Measurements from ENCODE around the gene BANF2. TPM values are rescaled to one million over a fixed set of nuclear protein-coding genes. Genes with fewer than 3 reads are reported as not detected.

BANF2 gene
- total and polyA plus RNA-seq, 10 of the 15 experiments (the other 5 are each of a cell fraction or from before 2014, with no cell fraction given): not detected

DNA sequence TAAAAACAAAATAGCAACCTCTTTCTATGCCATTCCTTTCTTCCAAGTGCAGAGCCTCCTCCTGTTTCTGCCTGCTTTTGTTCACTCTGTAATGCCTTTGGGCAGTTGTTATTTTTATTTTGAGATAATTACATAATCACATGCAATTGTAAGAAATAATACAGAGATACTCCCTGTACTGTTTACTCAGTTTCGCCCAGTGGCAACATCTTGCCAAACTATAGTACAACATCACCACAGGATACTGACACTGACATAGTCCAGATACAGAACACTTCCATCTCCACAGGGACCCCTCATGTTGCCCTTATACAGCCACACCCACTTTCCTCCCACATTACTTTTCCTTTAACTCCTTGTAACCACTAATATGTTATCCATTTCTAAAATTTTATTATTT is 59.7 kb downstream of the BANF2 start:
- H4K20me1 ChIP-seq (ENCODE audit: control insufficient read depth, insufficient read depth): no peaks in the 10 kb centered on the region
- no peak overlapping the region for H3K4me2 ChIP-seq (ENCODE audit: control insufficient read depth, insufficient read depth)
- in situ Hi-C loops (cut with MboI) (no loop called here), intact Hi-C loops (cut with micrococcal nuclease; ENCODE audit: unreplicated experiment) (no loop called here)
- SMC1A ChIA-PET (ENCODE audit: uncharacterized antibody, unreplicated experiment): no interaction called here
- 0 out of 4 replicates have a peak, but pooled peaks cover 0 to 2% of the 10 kb centered on the region in 2 experiments for H3K27me3 ChIP-seq (replicated peaks in 1 of 2; ENCODE audit: control insufficient read depth in 2 of 2, insufficient read depth in 2 of 2, low read length in 1 of 2)
- WGBS (ENCODE audit: insufficient coverage, insufficient replicate concordance, low lambda C conversion rate, missing lambda C conversion rate): 53% methylated on average over 1 of the region's 1 CpG
- no peaks in the 10 kb centered on the region for H3K79me2 ChIP-seq (ENCODE audit: control insufficient read depth, insufficient read depth, low read length)
- no peaks in the 10 kb centered on the region for H3K36me3 ChIP-seq (ENCODE audit: control insufficient read depth in 2 of 2, insufficient read depth in 2 of 2, low read length in 1 of 2)
- BruUV-seq (replicated peaks): no TSS peak
- H3K4me3 ChIP-seq: no peak overlapping the region
- no peak overlapping the region for H3K9ac ChIP-seq (ENCODE audit: control insufficient read depth, insufficient read depth, low read length)
- RAD21 ChIA-PET (ENCODE audit: unreplicated experiment): no interaction called here
- DNase-seq (ENCODE audit: low read depth, low spot score) (no peak), FAIRE-seq (no peak), ATAC-seq (no peak)
- H2AFZ ChIP-seq (ENCODE audit: control insufficient read depth, low read depth, low read length): no peak overlapping the region
- CTCF ChIA-PET: interaction anchor here (0.9 kb wide), 1 partner anchor 139 kb away, joined by 3 read pairs; no protein-coding TSS in a partner anchor
- no peak overlapping the region for H3K27ac ChIP-seq (ENCODE audit: control insufficient read depth, insufficient read depth)
- no peaks in the 10 kb centered on the region for H3K4me1 ChIP-seq (ENCODE audit: control insufficient read depth, insufficient read depth, low read length)
- TF ChIP-seq HCFC1 (IDR thresholded peaks at IDR 0.05; ENCODE audit: low read length) (no peak), ZNF207 (IDR thresholded peaks at IDR 0.05; ENCODE audit: borderline replicate concordance) (no peak), HDAC6 (IDR thresholded peaks at IDR 0.05; ENCODE audit: unreplicated experiment) (no peak), SMARCA5 (IDR thresholded peaks at IDR 0.05) (no peak), POLR2AphosphoS5 (IDR thresholded peaks at IDR 0.05; ENCODE audit: low read length) (no peak), NFYA (IDR thresholded peaks at IDR 0.05; ENCODE audit: borderline replicate concordance, low read depth, low read length) (no peak), RUNX3 (IDR thresholded peaks at IDR 0.05; ENCODE audit: low read length) (no peak)
- TF ChIP-seq, protein P1, sequence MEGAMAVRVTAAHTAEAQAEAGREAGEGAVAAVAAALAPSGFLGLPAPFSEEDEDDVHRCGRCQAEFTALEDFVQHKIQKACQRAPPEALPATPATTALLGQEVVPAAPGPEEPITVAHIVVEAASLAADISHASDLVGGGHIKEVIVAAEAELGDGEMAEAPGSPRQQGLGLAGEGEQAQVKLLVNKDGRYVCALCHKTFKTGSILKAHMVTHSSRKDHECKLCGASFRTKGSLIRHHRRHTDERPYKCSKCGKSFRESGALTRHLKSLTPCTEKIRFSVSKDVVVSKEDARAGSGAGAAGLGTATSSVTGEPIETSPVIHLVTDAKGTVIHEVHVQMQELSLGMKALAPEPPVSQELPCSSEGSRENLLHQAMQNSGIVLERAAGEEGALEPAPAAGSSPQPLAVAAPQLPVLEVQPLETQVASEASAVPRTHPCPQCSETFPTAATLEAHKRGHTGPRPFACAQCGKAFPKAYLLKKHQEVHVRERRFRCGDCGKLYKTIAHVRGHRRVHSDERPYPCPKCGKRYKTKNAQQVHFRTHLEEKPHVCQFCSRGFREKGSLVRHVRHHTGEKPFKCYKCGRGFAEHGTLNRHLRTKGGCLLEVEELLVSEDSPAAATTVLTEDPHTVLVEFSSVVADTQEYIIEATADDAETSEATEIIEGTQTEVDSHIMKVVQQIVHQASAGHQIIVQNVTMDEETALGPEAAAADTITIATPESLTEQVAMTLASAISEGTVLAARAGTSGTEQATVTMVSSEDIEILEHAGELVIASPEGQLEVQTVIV (IDR thresholded peaks at IDR 0.05; ENCODE audit: borderline replicate concordance, partially characterized antibody): no peak
- TF ChIP-seq, protein P2, sequence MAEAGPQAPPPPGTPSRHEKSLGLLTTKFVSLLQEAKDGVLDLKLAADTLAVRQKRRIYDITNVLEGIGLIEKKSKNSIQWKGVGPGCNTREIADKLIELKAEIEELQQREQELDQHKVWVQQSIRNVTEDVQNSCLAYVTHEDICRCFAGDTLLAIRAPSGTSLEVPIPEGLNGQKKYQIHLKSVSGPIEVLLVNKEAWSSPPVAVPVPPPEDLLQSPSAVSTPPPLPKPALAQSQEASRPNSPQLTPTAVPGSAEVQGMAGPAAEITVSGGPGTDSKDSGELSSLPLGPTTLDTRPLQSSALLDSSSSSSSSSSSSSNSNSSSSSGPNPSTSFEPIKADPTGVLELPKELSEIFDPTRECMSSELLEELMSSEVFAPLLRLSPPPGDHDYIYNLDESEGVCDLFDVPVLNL (IDR thresholded peaks at IDR 0.05; ENCODE audit: low read depth, low read length): no peak
- POLR2A ChIA-PET: no interaction called here
- H3K9me3 ChIP-seq (replicated peaks; ENCODE audit: control insufficient read depth, insufficient read depth, low read length): peaks cover 2% of the 10 kb centered on the region; the same call in 1 of the 3 replicates
